CD4-positive, alpha-beta T cell treated with Interleukin-4 for 1 hour (primary cell): ENCODE data around the gene CPLX1.

Experiments used
- DNase-seq, 2 donors: peaks; one replicate each; pipeline ENCODE4 v3.0.0-alpha.2; 2020 to 2022

CPLX1 gene

GRCh38 chr4:831483-831805 lies 5.5 kb upstream of the CPLX1 start:
- no peak for DNase-seq

GRCh38 chr4:830601-831482 lies 4.9 kb upstream of the CPLX1 start:
- no peak for DNase-seq

- no peak for DNase-seq
These were observed 4.1 kb upstream of the CPLX1 start for GRCh38 chr4:829761-830600.

GRCh38 chr4:829291-829690 lies 3.4 kb upstream of the CPLX1 start:
- DNase-seq, result no peak

- DNase-seq, result no peak
These were observed 2.8 kb upstream of the CPLX1 start for GRCh38 chr4:828641-829271.

GRCh38 chr4:827209-828081 lies 1.5 kb upstream of the CPLX1 start:
- no peak for DNase-seq

GRCh38 chr4:826508-827208 lies 729 bp upstream of the CPLX1 start:
- DNase-seq, result no peak

- DNase-seq, result peak in 1 of 2 donors; percentile 29
These were observed 612 bp downstream of the CPLX1 start for GRCh38 chr4:825063-825970.

GRCh38 chr4:824461-825062 lies 1.4 kb downstream of the CPLX1 start:
- DNase-seq, result no peak

- no peak for DNase-seq
These were observed 2.0 kb downstream of the CPLX1 start for GRCh38 chr4:823761-824460.

- DNase-seq, result no peak
These were observed 2.7 kb downstream of the CPLX1 start for GRCh38 chr4:823176-823760.

- DNase-seq, result no peak
These were observed 3.4 kb downstream of the CPLX1 start for GRCh38 chr4:822361-823175.

- DNase-seq, result no peak
These were observed 4.3 kb downstream of the CPLX1 start for GRCh38 chr4:821631-822030.

GRCh38 chr4:821181-821591 lies 4.7 kb downstream of the CPLX1 start:
- DNase-seq, result no peak

- DNase-seq, result no peak
These were observed 5.4 kb downstream of the CPLX1 start for GRCh38 chr4:820230-821172.

- DNase-seq, result no peak
These were observed 6.3 kb downstream of the CPLX1 start for GRCh38 chr4:819401-820229.
